Prostate gland (tissue), 2 donors: ENCODE data around the gene DAD1. TPM values are rescaled to one million over a fixed set of nuclear protein-coding genes. Genes with fewer than 3 reads are reported as not detected.
"Not testable (repeated sequence)": the region's sequence is repeated elsewhere in the genome, so short reads cannot be mapped to it uniquely, and the experiment has no call there.

Experiments
- DNase-seq: peaks from one replicate; pipeline ENCODE4 v3.0.0-alpha.2; 2019; ENCODE audit warnings: low spot score
- H3K27ac ChIP-seq, 2 donors: fragments of 200-600 bp; sonication (generic); 2 replicates each; pipeline ENCODE4 v1.5.1; 2017 to 2019
- H3K27me3 ChIP-seq: fragments of 200-600 bp; sonication (generic); replicated peaks from 2 replicates; pipeline ENCODE4 v1.5.1; 2019; ENCODE audit not compliant: insufficient read depth
- H3K36me3 ChIP-seq, 2 donors: fragments of 200-600 bp; sonication (generic); 1 replicate in 1 of 2; 2 replicates in 1 of 2; pipeline versions ENCODE4 v1.5.1 to v1.8.1; 2017 to 2019
- H3K4me1 ChIP-seq: fragments of 200-600 bp; sonication (generic); replicated peaks from 2 replicates; pipeline ENCODE4 v1.5.1; 2019
- H3K4me3 ChIP-seq, 2 donors: fragments of 200-600 bp; sonication (generic); 2 replicates each; pipeline ENCODE4 v1.5.1; 2017 to 2019
- H3K9me3 ChIP-seq: fragments of 200-600 bp; sonication (generic); 2 replicates; pipeline ENCODE4 v1.5.1; 2017
- CTCF ChIP-seq, 4 experiments: fragments of 200-600 bp in 2 of 4; fragments of 450-650 bp in 2 of 4; sonication (generic) in 2 of 4; IDR thresholded peaks; 1 replicate in 3 of 4; 2 replicates in 1 of 4; pipeline ENCODE4 v1.5.1; 2016 to 2019; ENCODE audit warnings: antibody characterized with exemption in 4 of 4, mild to moderate bottlenecking in 2 of 4, moderate library complexity in 2 of 4
- POLR2A ChIP-seq: fragments of 450-650 bp; IDR thresholded peaks from one replicate; pipeline ENCODE4 v1.6.1; 2016; ENCODE audit warnings: antibody characterized with exemption, mild to moderate bottlenecking
- POLR2AphosphoS5 ChIP-seq: sonication (generic); formaldehyde crosslinking; IDR thresholded peaks from one replicate; pipeline ENCODE4 v1.6.1; 2017; ENCODE audit warnings: antibody characterized with exemption
- WGBS: methylation state at CpG from one replicate; pipeline ENCODE4 v1.1.5; 2018; 5-methylcytosine and 5-hydroxymethylcytosine counted together
- intact Hi-C: fragments of 100-400 bp; cut with DNase I; formaldehyde crosslinking; loops from one replicate; pipeline ENCODE4 v1.14.2; 2022
- total RNA-seq, 2 donors: library from RNA; depleted of rRNA; stranded (reverse); fragments of >200 nt; gene quantifications; one replicate each; pipeline ENCODE4 v1.1.0, GENCODE V29; 2016

DAD1 gene
- total RNA-seq, 2 donors from 2014 or later, result 231 to 289 TPM

- no peak for TF ChIP-seq POLR2A
- no peak for TF ChIP-seq CTCF (IDR thresholded peaks at IDR 0.05)
- no peak for TF ChIP-seq POLR2AphosphoS5
- intact Hi-C loops, result no loop called here
- H3K27me3 ChIP-seq, result no peaks in the 10 kb centered on the region
- WGBS, result 69% methylated on average over 5 of the region's 5 CpGs
- H3K4me1 ChIP-seq, result no peaks in the 10 kb centered on the region
- H3K9me3 ChIP-seq, result no peaks in the 10 kb centered on the region
- DNase-seq, result no peak
- no peaks in the 10 kb centered on the region for H3K36me3 ChIP-seq
- H3K4me3 ChIP-seq, result no peak overlapping the region
- no peak overlapping the region for H3K27ac ChIP-seq
Observed at GRCh38 chr14:22629361-22629760, 40.3 kb upstream of the DAD1 start.

- Histone ChIP-seq H3K4me1 (no peaks in the 10 kb centered on the region), H3K27ac (no peak overlapping the region), H3K36me3 (no peaks in the 10 kb centered on the region), H3K9me3 (no peaks in the 10 kb centered on the region), H3K27me3 (no peaks in the 10 kb centered on the region), H3K4me3 (no peak overlapping the region)
- 54% methylated on average over 7 of the region's 7 CpGs for WGBS
- peak; percentile 18 for DNase-seq
- intact Hi-C loops, result no loop called here
- TF ChIP-seq POLR2AphosphoS5 (peak; percentile 10), CTCF (IDR thresholded peaks at IDR 0.05) (no peak), POLR2A (no peak)
Observed at GRCh38 chr14:22627506-22628263, 38.7 kb upstream of the DAD1 start.

GRCh38 chr14:22626590-22626989, 37.6 kb upstream of the DAD1 start:
- Histone ChIP-seq H3K9me3 (no peaks in the 10 kb centered on the region), H3K27me3 (no peaks in the 10 kb centered on the region), H3K4me1 (no peaks in the 10 kb centered on the region), H3K27ac (no peak overlapping the region), H3K4me3 (no peak overlapping the region), H3K36me3 (no peaks in the 10 kb centered on the region)
- TF ChIP-seq POLR2A, result no peak
- TF ChIP-seq POLR2AphosphoS5, result no peak
- TF ChIP-seq CTCF (IDR thresholded peaks at IDR 0.05), result no peak
- DNase-seq, result no peak
- WGBS, result 93% methylated on average over 6 of the region's 6 CpGs
- intact Hi-C loops, result no loop called here

GRCh38 chr14:22623047-22623446, 34.0 kb upstream of the DAD1 start:
- Histone ChIP-seq H3K4me1 (no peaks in the 10 kb centered on the region), H3K4me3 (no peak overlapping the region), H3K36me3 (no peaks in the 10 kb centered on the region), H3K9me3 (no peaks in the 10 kb centered on the region), H3K27me3 (no peaks in the 10 kb centered on the region), H3K27ac (no peak overlapping the region)
- TF ChIP-seq CTCF (IDR thresholded peaks at IDR 0.05) (no peak), POLR2AphosphoS5 (no peak), POLR2A (no peak)
- WGBS, result 18% methylated on average over 2 of the region's 2 CpGs
- intact Hi-C loops, result no loop called here
- no peak for DNase-seq

GRCh38 chr14:22622255-22622654, 33.2 kb upstream of the DAD1 start:
- intact Hi-C loops, result no loop called here
- no peaks in the 10 kb centered on the region for H3K9me3 ChIP-seq
- H3K27ac ChIP-seq, result no peak overlapping the region
- H3K4me3 ChIP-seq, result no peak overlapping the region
- H3K27me3 ChIP-seq, result no peaks in the 10 kb centered on the region
- DNase-seq, result no peak
- no peaks in the 10 kb centered on the region for H3K36me3 ChIP-seq
- TF ChIP-seq POLR2A (no peak), CTCF (IDR thresholded peaks at IDR 0.05) (no peak), POLR2AphosphoS5 (no peak)
- WGBS, result 70% methylated on average over 2 of the region's 2 CpGs
- H3K4me1 ChIP-seq, result no peaks in the 10 kb centered on the region

- H3K27ac ChIP-seq, DNase-seq, H3K9me3 ChIP-seq, H3K4me1 ChIP-seq, H3K4me3 ChIP-seq, H3K36me3 ChIP-seq, H3K27me3 ChIP-seq, intact Hi-C loops: not testable (repeated sequence)
- WGBS, result 89% methylated on average over 2 of the region's 2 CpGs
Observed at GRCh38 chr14:22615765-22616164, 26.7 kb upstream of the DAD1 start.
